ENCODE results near the gene PNPLA5.
A peak's percentile ranks its signal among the peaks of the same experiment; 100 is the strongest.
"Not testable (repeated sequence)": the region's sequence is repeated elsewhere in the genome, so short reads cannot be mapped to it uniquely, and the experiment has no call there.

The PNPLA5 gene

GRCh38 chr22:43909708-43910107 lies 17.9 kb upstream of the PNPLA5 start:
- no peaks in the 10 kb centered on the region for H3K27me3 ChIP-seq (ENCODE audit: insufficient read depth, poor library complexity, severe bottlenecking)
- H3K4me3 ChIP-seq (replicated peaks; ENCODE audit: insufficient read depth, low read length): no peak overlapping the region
- H3K27ac ChIP-seq (replicated peaks): no peak overlapping the region
- no peak for DNase-seq (ENCODE audit: low read depth in 1 of 2, low spot score in 1 of 2)
- TF ChIP-seq GABPA (IDR thresholded peaks at IDR 0.05; ENCODE audit: low read depth): no peak
- no peak for TF ChIP-seq REST (IDR thresholded peaks at IDR 0.05; ENCODE audit: insufficient replicate concordance, low read depth)
- TF ChIP-seq SPI1 (IDR thresholded peaks at IDR 0.05; ENCODE audit: borderline replicate concordance, low read depth): no peak
- no peak for TF ChIP-seq POLR2AphosphoS5 (IDR thresholded peaks at IDR 0.05; ENCODE audit: low read depth)
- TF ChIP-seq, protein P1, sequence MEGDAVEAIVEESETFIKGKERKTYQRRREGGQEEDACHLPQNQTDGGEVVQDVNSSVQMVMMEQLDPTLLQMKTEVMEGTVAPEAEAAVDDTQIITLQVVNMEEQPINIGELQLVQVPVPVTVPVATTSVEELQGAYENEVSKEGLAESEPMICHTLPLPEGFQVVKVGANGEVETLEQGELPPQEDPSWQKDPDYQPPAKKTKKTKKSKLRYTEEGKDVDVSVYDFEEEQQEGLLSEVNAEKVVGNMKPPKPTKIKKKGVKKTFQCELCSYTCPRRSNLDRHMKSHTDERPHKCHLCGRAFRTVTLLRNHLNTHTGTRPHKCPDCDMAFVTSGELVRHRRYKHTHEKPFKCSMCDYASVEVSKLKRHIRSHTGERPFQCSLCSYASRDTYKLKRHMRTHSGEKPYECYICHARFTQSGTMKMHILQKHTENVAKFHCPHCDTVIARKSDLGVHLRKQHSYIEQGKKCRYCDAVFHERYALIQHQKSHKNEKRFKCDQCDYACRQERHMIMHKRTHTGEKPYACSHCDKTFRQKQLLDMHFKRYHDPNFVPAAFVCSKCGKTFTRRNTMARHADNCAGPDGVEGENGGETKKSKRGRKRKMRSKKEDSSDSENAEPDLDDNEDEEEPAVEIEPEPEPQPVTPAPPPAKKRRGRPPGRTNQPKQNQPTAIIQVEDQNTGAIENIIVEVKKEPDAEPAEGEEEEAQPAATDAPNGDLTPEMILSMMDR (IDR thresholded peaks at IDR 0.05; ENCODE audit: insufficient read depth, low read length): no peak

GRCh38 chr22:43905681-43906080 lies 13.9 kb upstream of the PNPLA5 start:
- TF ChIP-seq REST (IDR thresholded peaks at IDR 0.05; ENCODE audit: insufficient replicate concordance, low read depth) (peak; percentile 20), GABPA (IDR thresholded peaks at IDR 0.05; ENCODE audit: low read depth) (no peak)
- Histone ChIP-seq H3K27ac (replicated peaks) (no peak overlapping the region), H3K27me3 (ENCODE audit: insufficient read depth, poor library complexity, severe bottlenecking) (no peaks in the 10 kb centered on the region), H3K4me3 (replicated peaks; ENCODE audit: insufficient read depth, low read length) (no peak overlapping the region)
- DNase-seq (ENCODE audit: low read depth in 1 of 2, low spot score in 1 of 2): no peak

GRCh38 chr22:43904412-43904811 lies 12.6 kb upstream of the PNPLA5 start:
- not testable (repeated sequence) for H3K4me3 ChIP-seq (replicated peaks; ENCODE audit: insufficient read depth, low read length); H3K27me3 ChIP-seq (ENCODE audit: insufficient read depth, poor library complexity, severe bottlenecking); H3K27ac ChIP-seq (replicated peaks)
- peak in 1 of 2 experiments; percentile 43 for DNase-seq (ENCODE audit: low read depth in 1 of 2, low spot score in 1 of 2)

GRCh38 chr22:43903033-43903432 lies 11.2 kb upstream of the PNPLA5 start:
- not testable (repeated sequence) for DNase-seq (ENCODE audit: low read depth in 1 of 2, low spot score in 1 of 2); H3K4me3 ChIP-seq (replicated peaks; ENCODE audit: insufficient read depth, low read length); H3K27ac ChIP-seq (replicated peaks); H3K27me3 ChIP-seq (ENCODE audit: insufficient read depth, poor library complexity, severe bottlenecking)

- TF ChIP-seq, protein P1 (IDR thresholded peaks at IDR 0.05; ENCODE audit: insufficient read depth, low read length): no peak
- no peak for TF ChIP-seq SPI1 (IDR thresholded peaks at IDR 0.05; ENCODE audit: borderline replicate concordance, low read depth)
- TF ChIP-seq POLR2AphosphoS5 (IDR thresholded peaks at IDR 0.05; ENCODE audit: low read depth): no peak
- no peak for TF ChIP-seq GABPA (IDR thresholded peaks at IDR 0.05; ENCODE audit: low read depth)
- no peak for TF ChIP-seq REST (IDR thresholded peaks at IDR 0.05; ENCODE audit: insufficient replicate concordance, low read depth)
- Histone ChIP-seq H3K4me3 (replicated peaks; ENCODE audit: insufficient read depth, low read length) (no peak overlapping the region), H3K27ac (replicated peaks) (no peak overlapping the region), H3K27me3 (ENCODE audit: insufficient read depth, poor library complexity, severe bottlenecking) (peaks cover 6% of the 10 kb centered on the region)
- DNase-seq (ENCODE audit: low read depth in 1 of 2, low spot score in 1 of 2): no peak
Measured at GRCh38 chr22:43901976-43902643, 10.3 kb upstream of the PNPLA5 start.

Data from HL-60 (cell line).